IPS-NIHi7 (cell line): ENCODE measurements around the gene RNF126.
"Not testable (repeated sequence)": the region's sequence is repeated elsewhere in the genome, so short reads cannot be mapped to it uniquely, and the experiment has no call there.

Experiments used
- DNase-seq: peaks from one replicate; pipeline ENCODE4 v3.0.0; 2012; ENCODE audit warnings: mixed read lengths; ENCODE audit errors: extremely low spot score

Gene RNF126

GRCh38 chr19:662962-663681, at the start of gene RNF126:
TSS of gene RNF126 (minus strand) at chr19:663214. CDS start at chr19:663121, 93 bp downstream.
- peak; percentile 96 for DNase-seq

DNA sequence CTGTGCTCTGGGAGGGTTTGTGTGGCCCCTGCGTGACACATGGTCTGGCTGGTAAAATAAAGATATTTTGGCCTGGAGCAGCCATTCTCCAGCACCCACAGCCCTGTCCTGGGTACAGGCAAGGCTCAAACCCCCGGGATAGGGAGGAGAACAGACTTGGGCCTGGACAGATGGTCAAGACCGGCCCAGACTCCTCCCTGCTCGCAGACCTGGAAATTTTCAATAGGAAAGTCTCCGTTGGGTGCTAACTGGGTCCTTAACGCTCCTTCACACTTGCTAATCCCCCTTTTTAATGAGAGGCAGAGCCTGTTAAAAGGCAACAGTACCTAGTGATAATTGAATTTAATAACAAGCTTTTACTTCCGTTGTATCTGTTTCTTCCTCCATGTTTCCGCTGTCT, 48.2 kb upstream of the RNF126 start:
- DNase-seq, result no peak

- no peak for DNase-seq
Measured at GRCh38 chr19:710767-711166, 47.8 kb upstream of the RNF126 start.

GRCh38 chr19:709965-710571, 47.1 kb upstream of the RNF126 start:
- DNase-seq, result no peak

- no peak for DNase-seq
Measured at GRCh38 chr19:709196-709964, 46.4 kb upstream of the RNF126 start.

- DNase-seq, result peak; percentile 55
Measured at GRCh38 chr19:708154-709143, 45.4 kb upstream of the RNF126 start, which contains the start of gene PALM. TSS of gene PALM (plus strand) at chr19:708935. CDS start at chr19:709147, 212 bp downstream.

GRCh38 chr19:704447-704741, 41.4 kb upstream of the RNF126 start:
- DNase-seq, result no peak

DNA sequence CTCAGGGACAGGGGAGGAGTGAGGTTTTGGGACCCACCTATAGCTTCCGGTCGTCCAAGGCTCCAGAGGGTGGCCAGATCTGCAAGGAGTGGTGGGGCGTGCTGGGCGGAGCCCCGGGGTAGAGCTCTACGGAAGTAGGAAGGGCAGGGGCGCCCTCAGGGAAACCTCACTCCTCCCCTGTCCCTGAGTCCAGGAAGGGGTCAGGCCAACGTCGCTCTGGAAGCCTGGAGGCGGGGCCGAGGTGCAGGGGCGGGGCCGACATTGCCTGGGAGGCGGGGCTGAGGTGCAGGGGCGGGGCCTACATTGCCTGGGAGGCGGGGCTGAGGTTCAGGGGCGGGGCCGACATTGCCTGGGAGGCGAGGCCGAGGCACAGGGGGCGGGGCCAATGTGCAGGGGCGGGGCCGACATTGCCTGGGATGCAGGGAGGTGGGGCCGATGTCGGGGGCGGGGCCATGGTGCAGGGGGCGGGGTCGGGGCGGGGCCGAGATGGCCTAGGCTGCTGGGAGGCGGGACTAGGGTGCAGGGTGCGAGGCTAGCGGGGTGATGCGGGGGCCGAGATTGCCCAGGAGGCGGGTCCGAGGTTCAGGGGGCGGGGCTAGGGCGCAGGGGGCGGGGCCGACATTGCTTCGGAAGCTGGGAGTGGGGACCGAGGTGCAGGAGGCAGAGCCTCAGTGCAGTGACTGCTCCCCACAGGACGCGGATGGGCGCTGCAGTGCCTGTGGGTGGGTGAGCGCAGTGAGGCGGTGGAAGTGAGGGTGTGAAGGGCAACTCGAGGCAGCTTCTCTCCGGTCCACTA, 40.8 kb upstream of the RNF126 start:
- peak; percentile 96 for DNase-seq

- DNase-seq, result no peak
Measured at GRCh38 chr19:703329-703650, 40.3 kb upstream of the RNF126 start.

DNA sequence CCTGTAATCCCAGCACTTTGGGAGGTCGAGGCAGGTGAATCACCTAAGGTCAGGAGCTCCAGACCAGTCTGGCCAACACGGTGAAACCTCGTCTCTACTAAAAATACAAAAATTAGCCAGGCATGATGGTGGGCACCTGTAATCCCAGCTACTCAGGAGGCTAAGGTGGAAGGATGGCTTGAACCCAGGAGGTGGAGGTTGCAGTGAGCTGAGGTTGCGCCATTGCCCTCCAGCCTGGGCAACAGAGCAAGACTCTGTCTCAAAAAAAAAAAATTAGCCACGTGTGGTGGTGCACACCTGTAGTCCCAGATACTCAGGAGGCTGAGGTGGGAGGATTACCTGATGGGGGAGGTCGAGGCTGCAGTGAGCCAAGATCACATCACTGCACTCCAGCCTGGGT, 39.8 kb upstream of the RNF126 start:
- not testable (repeated sequence) for DNase-seq

GRCh38 chr19:699885-700284, 36.9 kb upstream of the RNF126 start:
- DNase-seq, result not testable (repeated sequence)

DNA sequence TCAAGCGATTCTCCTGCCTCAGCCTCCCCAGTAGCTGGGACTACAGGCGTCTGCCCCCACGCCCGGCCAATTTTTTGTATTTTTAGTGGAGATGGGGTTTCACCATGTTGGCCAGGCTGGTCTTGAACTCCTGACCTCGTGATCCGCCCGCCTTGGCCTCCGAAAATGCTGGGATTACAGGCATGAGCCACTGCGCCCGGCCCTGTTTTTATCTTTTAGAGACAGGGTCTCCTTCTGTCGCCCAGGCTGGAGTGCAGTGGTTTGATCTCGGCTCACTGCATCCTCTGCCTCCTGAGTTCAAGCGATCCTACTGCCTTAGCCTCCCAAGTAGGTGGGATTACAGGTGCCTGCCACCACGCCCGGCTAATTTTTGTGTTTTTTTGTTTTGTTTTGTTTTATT, 35.5 kb upstream of the RNF126 start:
- not testable (repeated sequence) for DNase-seq

DNA sequence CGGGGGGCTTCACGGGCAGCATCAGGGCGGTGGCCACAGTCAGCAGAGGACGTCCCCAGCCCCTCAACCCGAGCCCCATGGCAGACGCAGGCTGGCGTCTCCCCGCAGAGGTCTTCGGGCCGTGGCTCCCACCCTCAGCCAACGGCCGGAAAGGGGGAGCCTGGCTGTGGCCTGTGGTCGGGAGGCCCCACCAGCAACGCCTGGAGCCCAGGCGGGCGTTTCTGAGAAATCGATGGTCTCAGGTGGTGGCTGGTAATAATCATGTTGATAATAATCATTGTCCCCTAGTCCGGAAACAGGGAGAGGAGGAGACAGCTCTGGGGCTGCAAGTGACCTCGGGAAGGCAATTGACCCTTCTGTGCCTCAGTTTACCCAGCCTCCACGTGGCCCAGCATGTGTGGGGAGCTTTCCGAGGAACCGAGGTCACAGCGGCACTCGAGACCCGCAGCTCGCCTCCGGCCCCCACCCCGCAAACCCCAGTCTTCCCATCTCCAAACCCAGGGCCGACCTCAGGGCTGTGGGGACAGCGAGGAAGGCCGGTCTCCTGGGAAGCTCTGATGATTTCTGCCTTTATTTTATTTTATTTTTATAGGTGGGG, 32.4 kb upstream of the RNF126 start, which contains the start of gene PRSS57:
Gene PRSS57 (minus strand): TSS at position 101 of the 598 bp plus-strand sequence. CDS start 22 bp downstream, at position 79.
- DNase-seq, result no peak

DNA sequence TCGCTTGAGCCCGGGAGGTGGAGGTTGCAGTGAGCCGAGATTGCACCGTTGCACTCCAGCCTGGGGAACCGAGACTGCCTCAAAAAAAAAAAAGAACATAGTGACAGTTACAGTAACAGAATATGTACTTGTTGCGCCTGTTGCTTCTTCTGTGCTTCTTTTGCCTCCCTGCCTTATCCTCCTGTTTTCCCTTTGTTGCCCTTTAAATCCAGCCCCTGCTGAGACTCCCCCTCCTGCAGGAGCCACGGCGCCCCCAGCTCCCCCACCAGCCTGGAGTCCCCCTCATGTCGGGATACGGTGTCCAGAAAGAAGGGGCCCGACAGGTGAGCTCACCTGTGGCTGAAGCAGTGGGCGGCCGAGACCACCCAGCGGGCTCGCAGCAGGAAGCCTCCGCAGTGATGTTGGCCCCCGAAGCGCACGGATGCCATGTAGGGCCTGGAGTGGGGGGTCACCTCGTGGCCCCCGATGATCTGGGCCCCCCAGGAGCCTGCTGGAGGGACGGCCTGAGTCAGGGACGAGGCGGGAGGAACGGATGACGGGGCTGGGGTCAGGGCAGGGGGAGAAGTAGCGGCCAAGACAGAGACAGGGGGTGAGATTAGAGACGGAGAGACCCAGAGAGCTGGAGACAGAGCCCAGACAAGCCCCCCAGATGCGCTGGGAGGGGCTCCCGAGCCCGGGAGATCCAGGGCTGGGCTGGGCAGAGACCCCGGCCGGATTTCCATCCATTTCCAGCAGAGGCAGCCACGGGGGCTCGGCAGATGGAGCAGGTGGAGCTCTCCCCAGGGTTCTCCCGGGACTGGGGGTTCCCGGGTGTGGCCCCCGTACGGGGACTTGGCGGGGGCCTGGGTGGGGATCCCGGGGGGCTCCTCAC, 31.7 kb upstream of the RNF126 start:
- no peak for DNase-seq

DNA sequence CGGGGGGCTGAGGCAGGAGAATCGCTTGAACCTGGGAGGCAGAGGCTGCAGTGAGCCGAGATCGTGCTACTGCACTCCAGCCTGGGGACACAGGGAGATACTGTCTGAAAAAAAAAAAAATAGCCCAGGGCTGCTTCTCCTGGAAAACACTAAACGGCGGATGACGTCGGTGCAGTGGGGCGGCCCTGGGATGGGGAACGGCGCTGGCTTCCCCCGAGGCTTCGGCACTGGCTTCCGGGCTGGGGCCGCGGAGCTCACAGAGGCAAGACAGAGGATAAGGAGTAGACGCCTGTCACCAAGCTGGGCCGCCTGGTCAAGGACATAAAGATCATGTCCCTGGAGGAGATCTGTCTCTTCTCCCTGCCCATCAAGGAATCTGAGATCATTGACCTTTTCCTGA, 27.2 kb upstream of the RNF126 start:
- no peak for DNase-seq

DNA sequence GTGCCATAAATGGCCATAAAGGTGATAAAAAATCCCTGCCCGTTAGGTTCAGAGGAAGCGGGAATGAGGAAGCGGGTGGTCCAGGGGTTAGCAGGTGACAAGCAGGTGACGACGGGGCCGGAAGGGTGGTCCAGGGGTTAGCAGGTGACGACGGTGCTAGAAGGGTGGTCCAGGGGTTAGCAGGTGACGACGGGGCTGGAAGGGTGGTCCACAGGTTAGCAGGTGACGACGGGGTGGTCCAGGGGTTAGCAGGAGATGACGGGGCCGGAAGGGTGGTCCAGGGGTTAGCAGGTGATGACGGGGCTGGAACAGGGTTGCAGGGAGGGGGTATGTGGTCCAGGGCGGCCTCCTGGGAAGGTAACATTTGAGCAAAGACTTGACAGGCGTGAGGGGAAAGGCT, 26.0 kb upstream of the RNF126 start:
- DNase-seq, result no peak

DNA sequence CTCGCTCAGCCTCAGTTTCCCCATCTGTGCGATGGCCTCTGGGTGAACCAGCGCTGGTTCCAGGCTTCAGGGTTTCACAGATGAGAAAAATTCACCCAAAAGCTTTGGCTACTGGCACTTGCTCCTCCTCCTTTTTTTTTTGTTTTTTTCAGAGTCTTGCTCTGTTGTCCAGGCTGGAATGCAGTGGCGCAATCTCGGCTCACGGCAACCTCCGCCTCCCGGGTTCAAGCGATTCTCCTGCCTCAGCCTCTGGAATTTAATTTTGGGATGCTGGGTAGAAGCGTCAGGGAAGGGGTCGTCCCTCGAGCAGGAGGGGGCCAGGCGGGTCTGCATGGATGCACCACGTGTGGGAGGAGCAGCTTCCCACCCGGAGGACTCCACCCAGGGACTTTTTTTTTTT, 25.2 kb upstream of the RNF126 start:
- DNase-seq, result no peak

- no peak for DNase-seq
Measured at GRCh38 chr19:687569-688166, 24.7 kb upstream of the RNF126 start.
